Activated CD4-positive, alpha-beta T cell treated with anti-CD3 and anti-CD28 coated beads, Interleukin-2, amount 10 ng/mL, durations not matched to agents 7 days and 5 days (primary cell): ENCODE data around the gene B4GALNT4. TPM values are rescaled to one million over a fixed set of nuclear protein-coding genes. Genes with fewer than 3 reads are reported as not detected.
"Not testable (repeated sequence)": the region's sequence is repeated elsewhere in the genome, so short reads cannot be mapped to it uniquely, and the experiment has no call there.

Experiments
- CTCF ChIA-PET: fragments of 350-600 bp; sonication (Branson Sonifier 250); formaldehyde crosslinking; loops from one replicate; lab custom pipeline; 2021; ENCODE audit warnings: antibody characterized with exemption; lab: Charles Lee
- POLR2A ChIA-PET: fragments of 350-600 bp; sonication (Branson Sonifier 250); formaldehyde crosslinking; loops from one replicate; lab custom pipeline; 2021; ENCODE audit warnings: antibody characterized with exemption; lab: Charles Lee
- DNase-seq: peaks from one replicate; pipeline ENCODE4 v3.0.0-alpha.2; 2020
- H3K27ac Mint-ChIP-seq: one replicate; pipeline ENCODE4 v1.8.0; 2021; ENCODE audit warnings: mild to moderate bottlenecking, moderate library complexity, mixed read lengths
- H3K27me3 Mint-ChIP-seq: one replicate; pipeline ENCODE4 v1.8.0; 2021; ENCODE audit warnings: mixed read lengths
- H3K36me3 Mint-ChIP-seq: one replicate; pipeline ENCODE4 v1.8.0; 2021; ENCODE audit warnings: low read depth, mixed read lengths
- H3K4me1 Mint-ChIP-seq: one replicate; pipeline ENCODE4 v1.8.0; 2021; ENCODE audit warnings: mixed read lengths
- H3K4me3 Mint-ChIP-seq: one replicate; pipeline ENCODE4 v1.8.0; 2021; ENCODE audit warnings: mild to moderate bottlenecking, moderate library complexity, mixed read lengths
- H3K9me3 Mint-ChIP-seq: one replicate; pipeline ENCODE4 v1.8.0; 2021; ENCODE audit warnings: mixed read lengths
- total RNA-seq, 2 experiments: library from RNA; stranded (reverse); gene quantifications; one replicate each; pipeline ENCODE4 v1.2.3, GENCODE V29; 2021

Gene B4GALNT4
- total RNA-seq: 1 to 10 TPM; 1.5 to 1.6 TPM

GRCh38 chr11:369336-370018, at the start of gene B4GALNT4:
B4GALNT4 (plus strand) TSS chr11:369499; CDS start chr11:369804, 305 bp downstream.
- H3K36me3 Mint-ChIP-seq: peaks cover 5% of the 10 kb centered on the region
- peak; percentile 26 for DNase-seq
- peaks cover 42% of the 10 kb centered on the region for H3K27me3 Mint-ChIP-seq
- peak within 1 kb of the TSS; percentile 58 for H3K4me3 Mint-ChIP-seq
- POLR2A ChIA-PET: no interaction called here
- no peak within 1 kb of the TSS for H3K27ac Mint-ChIP-seq
- no peaks in the 10 kb centered on the region for H3K9me3 Mint-ChIP-seq
- CTCF ChIA-PET: interaction anchor here (0.9 to 1.4 kb wide), 2 partner anchors 28 kb away, joined by 3 to 4 read pairs; no protein-coding TSS in a partner anchor
- H3K4me1 Mint-ChIP-seq: peaks cover 12% of the 10 kb centered on the region

GRCh38 chr11:319888-320273, 49.4 kb upstream of the B4GALNT4 start:
- peaks cover 35% of the 10 kb centered on the region for H3K36me3 Mint-ChIP-seq
- CTCF ChIA-PET: interaction anchor here (1.0 kb wide), 1 partner anchor 9 kb away, joined by 3 read pairs; no protein-coding TSS in a partner anchor
- H3K9me3 Mint-ChIP-seq, POLR2A ChIA-PET, H3K27me3 Mint-ChIP-seq, DNase-seq: not testable (repeated sequence)
- peak overlapping the region; percentile 92 for H3K27ac Mint-ChIP-seq
- H3K4me3 Mint-ChIP-seq: peak overlapping the region; percentile 79
- peaks cover 31% of the 10 kb centered on the region for H3K4me1 Mint-ChIP-seq

GRCh38 chr11:324156-324555, 45.1 kb upstream of the B4GALNT4 start:
- no peaks in the 10 kb centered on the region for H3K27me3 Mint-ChIP-seq
- no peak overlapping the region for H3K4me3 Mint-ChIP-seq
- no peaks in the 10 kb centered on the region for H3K9me3 Mint-ChIP-seq
- ChIA-PET POLR2A (interaction anchor here (0.7 kb wide), 2 partner anchors 12 to 132 kb away, joined by 3 to 5 read pairs; no protein-coding TSS in a partner anchor), CTCF (interaction anchor here (0.6 to 3.0 kb wide), 2 partner anchors 14 to 31 kb away, joined by 3 to 8 read pairs; no protein-coding TSS in a partner anchor)
- DNase-seq: no peak
- H3K4me1 Mint-ChIP-seq: peaks cover 62% of the 10 kb centered on the region
- H3K27ac Mint-ChIP-seq: peak overlapping the region; percentile 38
- H3K36me3 Mint-ChIP-seq: peaks cover 11% of the 10 kb centered on the region

GRCh38 chr11:324593-325517, 44.4 kb upstream of the B4GALNT4 start:
- Mint-ChIP-seq H3K4me1 (peaks cover 66% of the 10 kb centered on the region), H3K27ac (peak overlapping the region; percentile 67)
- DNase-seq, H3K9me3 Mint-ChIP-seq, H3K4me3 Mint-ChIP-seq, H3K27me3 Mint-ChIP-seq, H3K36me3 Mint-ChIP-seq: not testable (repeated sequence)
- ChIA-PET CTCF (interaction anchor here (0.6 to 3.0 kb wide), 4 partner anchors 13 to 31 kb away, joined by 3 to 8 read pairs (median 5); no protein-coding TSS in a partner anchor), POLR2A (interaction anchor here (0.7 kb wide), 1 partner anchor 132 kb away, joined by 3 read pairs; no protein-coding TSS in a partner anchor)

GRCh38 chr11:325796-326591, 43.3 kb upstream of the B4GALNT4 start:
- DNase-seq: no peak
- CTCF ChIA-PET: interaction anchor here (1.3 to 3.0 kb wide), 3 partner anchors 14 to 29 kb away, joined by 4 to 8 read pairs (median 6); no protein-coding TSS in a partner anchor
- peaks cover 4% of the 10 kb centered on the region for H3K36me3 Mint-ChIP-seq
- H3K4me3 Mint-ChIP-seq: peak overlapping the region; percentile 58
- POLR2A ChIA-PET: interaction anchor here (1.2 kb wide), 1 partner anchor 9 kb away, joined by 4 read pairs; no protein-coding TSS in a partner anchor
- H3K9me3 Mint-ChIP-seq: no peaks in the 10 kb centered on the region
- H3K4me1 Mint-ChIP-seq: peaks cover 69% of the 10 kb centered on the region
- peak overlapping the region; percentile 96 for H3K27ac Mint-ChIP-seq
- H3K27me3 Mint-ChIP-seq: no peaks in the 10 kb centered on the region

- H3K9me3 Mint-ChIP-seq: no peaks in the 10 kb centered on the region
- peak overlapping the region; percentile 58 for H3K4me3 Mint-ChIP-seq
- H3K36me3 Mint-ChIP-seq: peaks cover 8% of the 10 kb centered on the region
- H3K4me1 Mint-ChIP-seq: peaks cover 74% of the 10 kb centered on the region
- ChIA-PET POLR2A (interaction anchor here (0.7 to 1.2 kb wide), 2 partner anchors 9 to 11 kb away, joined by 3 to 4 read pairs; no protein-coding TSS in a partner anchor), CTCF (interaction anchor here (1.9 to 2.2 kb wide), 2 partner anchors 13 to 14 kb away, joined by 6 to 8 read pairs; no protein-coding TSS in a partner anchor)
- H3K27ac Mint-ChIP-seq: peak overlapping the region; percentile 96
- no peaks in the 10 kb centered on the region for H3K27me3 Mint-ChIP-seq
- no peak for DNase-seq
Measured at GRCh38 chr11:326592-326841, 42.8 kb upstream of the B4GALNT4 start.

GRCh38 chr11:326842-327580, 42.3 kb upstream of the B4GALNT4 start:
- H3K9me3 Mint-ChIP-seq: no peaks in the 10 kb centered on the region
- peak; percentile 59 for DNase-seq
- ChIA-PET POLR2A (interaction anchor here (0.7 to 1.2 kb wide), 3 partner anchors 10 to 15 kb away, joined by 3 to 9 read pairs (median 4); no protein-coding TSS in a partner anchor), CTCF (interaction anchor here (1.2 to 2.2 kb wide), 6 partner anchors 10 to 28 kb away, joined by 3 to 8 read pairs (median 5); no protein-coding TSS in a partner anchor)
- peak overlapping the region; percentile 96 for H3K27ac Mint-ChIP-seq
- peaks cover 10% of the 10 kb centered on the region for H3K36me3 Mint-ChIP-seq
- no peaks in the 10 kb centered on the region for H3K27me3 Mint-ChIP-seq
- H3K4me1 Mint-ChIP-seq: peaks cover 79% of the 10 kb centered on the region
- H3K4me3 Mint-ChIP-seq: peak overlapping the region; percentile 58

GRCh38 chr11:327581-327923, 41.7 kb upstream of the B4GALNT4 start:
- Mint-ChIP-seq H3K27ac (peak overlapping the region; percentile 96), H3K4me1 (peaks cover 82% of the 10 kb centered on the region), H3K4me3 (peak overlapping the region; percentile 58), H3K27me3 (no peaks in the 10 kb centered on the region), H3K36me3 (peaks cover 10% of the 10 kb centered on the region), H3K9me3 (no peaks in the 10 kb centered on the region)
- POLR2A ChIA-PET: interaction anchor here (0.7 to 1.2 kb wide), 3 partner anchors 10 to 15 kb away, joined by 3 to 9 read pairs (median 4); no protein-coding TSS in a partner anchor
- no peak for DNase-seq
- CTCF ChIA-PET: interaction anchor here (1.2 to 1.9 kb wide), 5 partner anchors 11 to 28 kb away, joined by 3 to 8 read pairs (median 4); no protein-coding TSS in a partner anchor

- no peaks in the 10 kb centered on the region for H3K27me3 Mint-ChIP-seq
- POLR2A ChIA-PET: interaction anchor here (0.9 kb wide), 1 partner anchor 16 kb away, joined by 9 read pairs; no protein-coding TSS in a partner anchor
- H3K4me3 Mint-ChIP-seq: no peak overlapping the region
- no peak for DNase-seq
- H3K27ac Mint-ChIP-seq: peak overlapping the region; percentile 66
- CTCF ChIA-PET: interaction anchor here (1.2 to 1.9 kb wide), 6 partner anchors 11 to 27 kb away, joined by 3 to 8 read pairs (median 4); no protein-coding TSS in a partner anchor
- H3K9me3 Mint-ChIP-seq: peaks cover 1% of the 10 kb centered on the region
- peaks cover 86% of the 10 kb centered on the region for H3K4me1 Mint-ChIP-seq
- peaks cover 12% of the 10 kb centered on the region for H3K36me3 Mint-ChIP-seq
Measured at GRCh38 chr11:328012-328411, 41.3 kb upstream of the B4GALNT4 start.

GRCh38 chr11:328516-329100, 40.7 kb upstream of the B4GALNT4 start:
- Mint-ChIP-seq H3K36me3 (peaks cover 15% of the 10 kb centered on the region), H3K4me1 (peaks cover 86% of the 10 kb centered on the region), H3K27ac (peak overlapping the region; percentile 60)
- DNase-seq, H3K4me3 Mint-ChIP-seq, H3K9me3 Mint-ChIP-seq, H3K27me3 Mint-ChIP-seq: not testable (repeated sequence)
- POLR2A ChIA-PET: interaction anchor here (1.4 to 1.8 kb wide), 2 partner anchors 11 to 27 kb away, joined by 3 to 7 read pairs; no protein-coding TSS in a partner anchor
- CTCF ChIA-PET: interaction anchor here (0.5 to 1.9 kb wide), 10 partner anchors 8 to 190 kb away, joined by 3 to 8 read pairs (median 3); partner anchors contain the start of gene IFITM3
